ENCODE data around the gene PALD1.

Gene PALD1

GRCh38 chr10:70499836-70500167 lies 21.2 kb downstream of the PALD1 start:
- no peak overlapping the region for H3K4me3 ChIP-seq (ENCODE audit: low read length)
- no peak for DNase-seq (ENCODE audit: low read depth)
- TF ChIP-seq CTCF (IDR thresholded peaks at IDR 0.05; ENCODE audit: insufficient read depth, low read depth, low read length, missing control alignments), result no peak

GRCh38 chr10:70500368-70500767 lies 21.8 kb downstream of the PALD1 start:
- no peak overlapping the region for H3K4me3 ChIP-seq (ENCODE audit: low read length)
- DNase-seq (ENCODE audit: low read depth), result no peak
- no peak for TF ChIP-seq CTCF (IDR thresholded peaks at IDR 0.05; ENCODE audit: insufficient read depth, low read depth, low read length, missing control alignments)

GRCh38 chr10:70500812-70501301 lies 22.3 kb downstream of the PALD1 start:
- DNase-seq (ENCODE audit: low read depth), result no peak
- H3K4me3 ChIP-seq (ENCODE audit: low read length), result no peak overlapping the region
- TF ChIP-seq CTCF (IDR thresholded peaks at IDR 0.05; ENCODE audit: insufficient read depth, low read depth, low read length, missing control alignments), result no peak

GRCh38 chr10:70502406-70502805 lies 23.8 kb downstream of the PALD1 start:
- no peak for DNase-seq (ENCODE audit: low read depth)
- no peak overlapping the region for H3K4me3 ChIP-seq (ENCODE audit: low read length)
- TF ChIP-seq CTCF (IDR thresholded peaks at IDR 0.05; ENCODE audit: insufficient read depth, low read depth, low read length, missing control alignments), result no peak

- DNase-seq (ENCODE audit: low read depth), result no peak
- no peak overlapping the region for H3K4me3 ChIP-seq (ENCODE audit: low read length)
- TF ChIP-seq CTCF (IDR thresholded peaks at IDR 0.05; ENCODE audit: insufficient read depth, low read depth, low read length, missing control alignments), result no peak
Observed at GRCh38 chr10:70503776-70504175, 25.2 kb downstream of the PALD1 start.

- no peak overlapping the region for H3K4me3 ChIP-seq (ENCODE audit: low read length)
- TF ChIP-seq CTCF (IDR thresholded peaks at IDR 0.05; ENCODE audit: insufficient read depth, low read depth, low read length, missing control alignments), result no peak
- DNase-seq (ENCODE audit: low read depth), result no peak
Observed at GRCh38 chr10:70504521-70505358, 26.2 kb downstream of the PALD1 start.

- TF ChIP-seq CTCF (IDR thresholded peaks at IDR 0.05; ENCODE audit: insufficient read depth, low read depth, low read length, missing control alignments), result no peak
- H3K4me3 ChIP-seq (ENCODE audit: low read length), result no peak overlapping the region
Observed at GRCh38 chr10:70505908-70506307, 27.3 kb downstream of the PALD1 start.

More at GRCh38 chr10:70505908-70506307, 27.3 kb downstream of the PALD1 start:
- no peak for DNase-seq (ENCODE audit: low read depth)

Data from epithelial cell of esophagus (primary cell).